ENCODE results near the gene ZSCAN23.
"Not testable (repeated sequence)": the region's sequence is repeated elsewhere in the genome, so short reads cannot be mapped to it uniquely, and the experiment has no call there.

ZSCAN23 gene

DNA sequence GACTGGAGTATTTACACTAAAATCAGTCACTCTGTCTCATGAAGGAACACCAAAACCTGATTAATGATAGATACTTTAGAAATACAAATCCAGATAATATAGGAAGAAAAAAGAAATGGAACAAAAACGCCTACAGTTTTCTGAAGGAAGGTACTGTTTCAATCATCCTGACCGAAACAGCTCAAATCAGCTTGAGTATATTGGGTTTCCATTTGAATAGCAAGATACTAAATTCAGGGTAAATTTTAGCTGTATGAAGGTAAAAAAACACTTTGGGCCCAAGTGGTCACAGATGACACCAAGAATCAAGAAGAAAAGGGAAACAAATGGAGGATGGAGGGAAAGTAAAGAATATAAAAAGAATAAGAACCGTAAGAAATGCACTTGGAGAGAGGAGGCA is 6.9 kb downstream of the ZSCAN23 start:
- DNase-seq (ENCODE audit: low read depth): no peak

DNA sequence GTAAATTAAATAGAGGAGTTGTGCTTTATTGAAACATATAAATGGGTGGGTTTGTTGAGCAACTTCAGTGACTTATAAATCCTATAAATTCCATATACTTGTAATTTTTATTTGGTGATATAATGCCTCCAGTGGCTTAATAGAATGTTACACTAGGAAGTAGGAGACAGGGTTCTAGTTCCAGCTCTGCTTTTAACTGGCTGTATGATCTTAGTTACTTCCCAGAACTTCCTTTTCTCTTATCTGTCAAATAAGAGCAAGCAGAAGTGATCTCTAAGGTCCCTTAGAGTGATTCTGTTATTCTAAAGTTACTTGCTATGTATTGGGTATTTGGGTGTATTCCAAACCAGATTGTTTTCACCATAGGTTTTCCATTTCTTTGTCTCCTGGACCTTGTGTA is 10.2 kb downstream of the ZSCAN23 start:
- DNase-seq (ENCODE audit: low read depth): no peak

DNA sequence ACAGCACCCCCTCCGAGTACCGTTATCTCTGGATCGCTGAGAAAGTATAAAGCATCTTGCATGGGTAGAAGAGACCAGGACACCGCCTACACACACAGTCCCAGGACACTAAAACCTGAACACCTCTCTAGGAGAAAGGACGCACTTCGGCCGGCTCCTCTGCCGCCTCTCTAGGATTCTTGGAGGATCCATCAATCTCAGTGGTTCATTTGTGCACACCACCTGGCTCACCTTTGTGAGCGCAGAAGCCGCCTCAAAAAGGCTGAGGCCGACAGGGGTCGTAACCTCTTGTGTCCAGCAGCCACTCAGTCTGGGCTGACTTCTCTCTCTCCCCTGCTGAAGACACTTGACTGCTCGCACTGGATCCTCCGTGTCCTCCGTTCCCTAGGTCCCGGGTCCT is 13.5 kb downstream of the ZSCAN23 start:
- DNase-seq (ENCODE audit: low read depth): no peak

DNA sequence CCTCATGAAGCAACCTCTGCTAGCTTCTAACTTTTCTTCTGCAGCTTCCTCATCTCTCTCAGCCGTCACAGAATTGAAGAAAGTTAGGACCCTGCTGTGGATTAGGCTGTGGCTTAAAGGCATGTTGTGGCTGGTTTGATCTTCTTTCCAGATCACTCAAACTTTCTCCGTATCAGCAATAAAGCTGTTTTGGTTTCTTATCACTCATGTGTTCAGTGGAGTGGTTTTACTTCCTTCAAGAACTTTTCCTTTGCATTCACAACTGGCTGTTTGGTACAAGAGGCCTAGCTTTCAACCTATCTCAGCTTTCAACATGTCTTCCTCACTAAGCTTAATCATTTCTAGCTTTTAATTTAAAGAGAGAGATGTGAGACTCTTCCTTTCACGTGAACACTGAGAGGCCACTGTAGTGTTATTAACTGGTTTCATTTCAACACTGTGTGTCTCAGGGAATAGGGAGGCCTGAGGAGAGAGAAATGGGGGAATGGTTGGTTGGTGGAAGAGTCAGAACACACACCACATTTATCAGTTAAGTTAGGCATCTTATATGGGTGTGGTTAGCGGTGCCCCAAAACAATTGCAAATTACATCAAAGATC is 17.2 kb downstream of the ZSCAN23 start:
- DNase-seq (ENCODE audit: low read depth): no peak

DNA sequence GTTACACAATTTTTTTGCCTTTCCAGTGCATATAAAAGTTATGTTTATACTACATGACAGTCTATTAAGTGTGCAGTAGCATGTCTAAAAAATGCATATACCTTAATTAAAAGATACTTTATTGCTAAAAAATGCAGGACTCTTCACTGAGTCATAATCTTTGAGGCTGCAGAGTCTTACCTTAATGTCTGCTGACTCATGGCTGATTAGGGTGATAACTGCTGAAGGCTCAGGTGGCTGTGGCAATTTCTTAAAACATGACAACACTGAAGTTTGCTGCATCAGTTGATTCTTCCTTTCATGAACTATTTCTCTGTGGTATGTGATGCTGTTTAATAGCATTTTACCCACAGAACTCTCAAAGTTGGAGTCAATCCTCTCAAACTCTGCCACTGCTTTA is 19.1 kb downstream of the ZSCAN23 start:
- DNase-seq (ENCODE audit: low read depth): no peak

DNA sequence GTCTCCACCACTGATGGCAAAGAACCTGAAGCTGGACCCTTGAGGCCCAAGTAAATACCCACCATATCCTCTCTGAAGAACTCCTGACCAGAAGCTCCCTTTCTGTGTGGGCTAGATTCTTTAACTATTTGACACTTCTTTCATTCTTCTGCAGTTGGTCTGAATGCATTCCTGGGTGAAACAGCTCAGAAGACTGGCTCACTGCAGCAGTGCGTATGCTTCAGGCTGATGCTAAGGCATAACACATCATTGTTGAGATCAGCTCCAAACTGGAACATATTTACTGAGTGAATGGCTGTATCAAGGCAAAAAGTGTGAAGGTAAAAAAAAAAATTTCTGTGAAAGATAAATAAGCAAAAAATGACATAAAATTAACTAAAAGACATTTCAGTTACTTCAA is 19.7 kb downstream of the ZSCAN23 start:
- DNase-seq (ENCODE audit: low read depth): no peak

DNA sequence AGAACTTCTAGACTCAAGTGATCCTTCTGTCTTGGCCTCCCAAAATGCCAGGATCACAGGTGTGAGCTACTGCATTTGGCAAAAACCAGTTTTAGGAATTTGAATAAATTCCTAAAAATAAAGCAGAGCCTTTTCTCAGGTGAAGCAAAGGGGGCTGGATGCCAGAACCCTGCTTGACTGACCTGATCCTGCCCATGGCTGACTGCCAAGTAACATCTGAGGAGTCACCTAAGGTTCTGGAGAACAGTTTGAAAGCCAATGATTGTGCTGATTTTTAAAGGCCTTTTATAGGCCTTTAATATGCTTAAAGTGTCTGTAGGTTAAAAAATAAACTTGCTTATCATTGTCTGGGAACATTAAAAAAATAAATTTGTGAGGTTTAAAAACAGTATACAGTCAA is 29.6 kb downstream of the ZSCAN23 start:
- no peak for DNase-seq (ENCODE audit: low read depth)

DNA sequence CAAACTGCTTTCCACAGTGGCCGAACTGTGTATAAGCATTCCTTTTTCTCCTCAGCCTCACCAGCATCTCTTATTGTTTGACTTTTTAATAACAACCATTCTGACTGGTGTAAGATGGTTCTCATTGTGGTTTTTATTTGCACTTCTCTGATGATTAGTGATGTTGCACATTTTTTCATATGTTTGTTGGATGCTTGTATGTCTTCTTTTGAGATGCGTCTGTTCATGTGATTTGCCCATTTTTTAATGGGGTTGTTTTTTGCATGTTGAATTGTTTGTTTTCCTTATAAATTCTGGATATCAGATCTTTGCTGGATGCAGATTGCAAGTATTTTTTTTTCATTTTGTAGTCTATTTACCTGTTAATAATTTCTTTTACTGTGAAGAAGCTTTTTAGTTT is 32.5 kb downstream of the ZSCAN23 start:
- DNase-seq (ENCODE audit: low read depth): no peak

DNA sequence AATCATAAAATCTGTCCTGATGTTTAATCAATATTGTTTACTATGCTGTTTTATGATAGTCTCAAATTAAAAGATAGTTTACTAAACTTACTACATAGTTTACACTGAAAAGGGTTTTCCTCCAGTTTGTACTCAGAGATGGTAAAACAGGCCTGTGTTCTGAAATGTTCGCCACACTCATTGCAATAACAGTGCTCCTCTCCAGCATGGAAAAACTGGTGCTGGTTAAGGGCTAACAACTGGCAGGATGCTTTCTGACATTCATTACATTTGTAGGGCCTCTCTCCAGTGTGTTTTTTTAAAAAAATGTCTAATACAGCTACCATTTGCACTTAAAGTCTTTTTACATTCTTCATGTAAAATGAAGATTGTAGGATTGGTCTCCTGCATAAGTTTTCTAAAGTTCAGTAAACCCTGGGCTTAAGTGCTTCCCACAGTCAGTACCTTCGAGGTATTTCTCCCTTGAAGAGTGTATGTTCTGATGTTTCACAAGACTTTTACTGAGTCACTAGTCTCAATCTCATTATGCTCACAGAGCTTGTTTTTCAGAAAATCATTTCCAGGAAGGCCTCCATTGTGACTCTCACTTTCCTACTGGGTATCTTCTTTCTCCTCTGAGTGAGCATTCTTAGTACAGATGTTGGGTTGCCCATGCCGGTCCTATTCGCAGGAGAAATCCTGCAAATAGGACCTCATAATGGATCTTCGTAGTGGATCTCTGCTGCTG is 35.1 kb downstream of the ZSCAN23 start:
- DNase-seq (ENCODE audit: low read depth): no peak

DNA sequence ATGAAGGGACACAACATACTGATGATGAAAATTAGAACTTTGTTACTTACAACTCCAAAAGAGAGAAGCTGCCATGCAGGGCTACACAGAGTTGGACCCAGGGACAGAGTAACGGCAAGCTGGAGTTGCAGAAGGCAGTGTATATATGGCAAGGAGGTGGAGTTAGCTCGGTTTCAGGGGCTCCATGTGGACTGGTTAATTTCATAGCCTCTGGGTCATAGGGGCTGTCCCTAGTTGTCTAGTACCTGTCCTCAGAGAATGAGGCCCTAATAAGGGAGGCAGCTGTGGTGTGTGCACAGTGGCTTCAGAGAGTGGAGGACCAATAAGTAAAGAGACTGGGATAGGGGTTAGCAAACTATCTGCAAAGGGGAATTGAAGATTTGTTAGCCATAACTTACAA is 35.9 kb downstream of the ZSCAN23 start:
- no peak for DNase-seq (ENCODE audit: low read depth)

DNA sequence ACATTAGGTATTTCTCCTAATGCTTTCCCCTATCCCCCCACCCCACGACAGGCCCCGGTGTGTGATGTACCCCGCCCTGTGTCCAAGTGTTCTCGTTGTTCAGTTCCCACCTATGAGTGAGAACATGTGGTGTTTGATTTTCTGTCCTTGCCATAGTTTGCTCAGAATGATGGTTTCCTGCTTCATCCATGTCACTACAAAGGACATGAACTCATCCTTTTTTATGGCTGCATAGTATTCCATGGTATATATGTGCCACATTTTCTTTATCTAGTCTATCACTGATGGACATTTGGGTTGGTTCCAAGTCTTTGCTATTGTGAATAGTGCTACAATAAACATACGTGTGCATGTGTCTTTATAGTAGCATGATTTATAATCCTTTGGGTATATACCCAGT is 39.4 kb downstream of the ZSCAN23 start:
- DNase-seq (ENCODE audit: low read depth): not testable (repeated sequence)

DNA sequence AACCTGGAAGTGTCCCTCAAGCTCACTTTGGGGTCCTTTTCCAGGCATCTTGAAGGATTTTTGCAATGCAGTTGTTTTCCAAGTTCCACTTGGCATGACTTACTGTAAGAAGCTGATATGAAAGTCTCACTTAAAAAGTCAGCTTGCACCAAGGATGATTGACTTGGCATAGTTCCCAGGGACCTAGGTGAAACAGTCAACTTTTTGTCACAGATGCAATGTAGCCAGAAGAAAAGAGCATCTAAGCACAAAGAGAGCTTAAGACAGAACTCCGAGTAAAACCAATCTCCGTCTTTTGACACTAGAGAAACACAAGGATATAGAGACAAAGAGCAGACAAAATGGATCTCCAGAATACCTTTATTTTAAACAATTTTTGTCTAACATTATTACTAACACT is 41.1 kb downstream of the ZSCAN23 start:
- DNase-seq (ENCODE audit: low read depth): no peak

DNA sequence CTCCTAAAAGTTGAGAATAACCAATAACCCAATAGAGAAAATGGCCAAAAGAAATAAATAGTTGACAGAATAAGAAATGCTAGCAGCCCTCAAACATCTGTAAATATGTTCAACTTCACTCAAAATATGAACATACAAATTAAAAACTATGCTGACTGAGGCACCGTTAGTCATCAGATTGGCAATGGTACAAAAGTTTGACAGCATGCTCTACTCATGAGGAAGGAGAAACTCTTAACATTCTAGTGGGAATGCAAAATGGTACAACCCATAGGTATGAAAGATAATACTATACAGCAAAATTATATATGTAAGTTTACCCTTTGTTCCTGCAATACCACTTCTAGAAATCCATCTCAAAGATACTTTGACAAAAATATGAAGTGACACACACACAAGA is 42.1 kb downstream of the ZSCAN23 start:
- DNase-seq (ENCODE audit: low read depth): no peak

DNA sequence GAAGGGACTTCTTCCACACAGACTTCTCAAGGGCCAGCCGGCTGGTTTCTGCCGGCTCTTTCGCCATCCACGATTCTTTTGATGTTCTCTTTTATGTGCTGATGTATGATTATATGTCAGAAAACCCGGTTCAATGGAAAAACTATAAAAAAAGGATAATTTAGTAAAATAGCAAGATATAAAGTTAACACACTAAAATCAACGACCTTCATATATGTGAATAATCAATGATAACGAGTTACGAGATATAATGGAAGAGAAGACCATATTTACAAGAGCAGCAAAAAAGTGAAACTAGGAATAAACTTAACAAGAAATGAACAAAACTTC is 43.2 kb downstream of the ZSCAN23 start:
- no peak for DNase-seq (ENCODE audit: low read depth)

DNA sequence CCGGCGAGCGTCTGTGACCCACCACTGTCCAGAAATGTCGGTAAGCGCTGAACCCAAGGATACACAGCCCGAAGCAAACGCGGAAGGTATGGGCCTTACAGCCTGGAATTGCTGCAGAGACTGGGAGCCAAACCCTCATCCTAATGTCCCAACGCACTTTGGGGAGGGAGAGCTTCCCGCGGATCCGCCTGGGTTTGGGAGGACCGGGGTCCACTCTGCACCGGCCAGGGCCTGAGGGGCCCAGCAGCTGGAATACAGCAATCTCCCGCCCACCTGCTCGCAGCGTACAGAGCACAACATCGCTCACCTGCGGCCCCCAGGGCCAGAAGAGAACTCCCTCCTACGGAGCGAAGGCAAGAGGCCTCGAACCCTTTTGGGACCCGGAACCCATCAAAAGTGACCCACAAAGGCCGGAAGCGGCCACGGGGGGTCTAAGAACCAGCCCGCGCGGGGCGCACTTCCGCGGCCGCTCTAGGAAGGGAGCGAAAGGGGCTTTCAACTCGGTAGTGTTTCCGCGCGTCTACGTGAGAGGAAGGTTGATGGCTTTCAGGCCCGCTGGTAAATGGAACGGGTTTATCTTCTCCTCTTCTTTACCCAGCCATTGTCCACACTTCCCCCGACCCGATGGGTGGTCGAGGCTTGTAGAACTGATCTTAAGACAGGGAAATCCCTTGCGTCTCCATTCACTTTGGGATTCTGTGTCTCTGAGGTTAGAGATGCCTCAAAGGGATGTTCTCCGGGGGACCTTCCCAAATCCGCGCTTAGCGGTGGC is 43.8 kb downstream of the ZSCAN23 start, which contains the start of gene ZSCAN12:
ZSCAN12 (minus strand) TSS at position 398 of the 772 bp plus-strand sequence. CDS start 1,342 bp downstream, outside the sequence.
- peak; percentile 78 for DNase-seq (ENCODE audit: low read depth)

DNA sequence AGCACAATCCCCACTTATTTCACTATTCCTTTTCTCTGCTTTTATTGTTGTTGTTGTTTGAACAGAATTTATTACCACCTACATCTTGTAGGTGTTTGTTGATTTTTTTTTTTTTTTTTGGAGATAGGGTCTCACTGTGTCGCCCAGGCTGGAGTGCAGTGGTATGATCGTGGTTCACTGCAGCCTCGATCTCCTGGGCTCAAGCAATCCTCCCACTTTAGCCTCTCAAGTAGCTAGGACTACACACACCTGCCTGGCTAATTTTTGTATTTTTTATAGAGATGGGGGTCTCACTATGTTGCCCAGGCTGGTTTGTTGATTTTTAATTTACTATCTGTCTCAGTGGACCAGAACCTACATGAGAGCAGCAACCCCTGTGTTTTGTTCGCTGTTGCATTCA is 47.4 kb downstream of the ZSCAN23 start:
- no peak for DNase-seq (ENCODE audit: low read depth)

DNA sequence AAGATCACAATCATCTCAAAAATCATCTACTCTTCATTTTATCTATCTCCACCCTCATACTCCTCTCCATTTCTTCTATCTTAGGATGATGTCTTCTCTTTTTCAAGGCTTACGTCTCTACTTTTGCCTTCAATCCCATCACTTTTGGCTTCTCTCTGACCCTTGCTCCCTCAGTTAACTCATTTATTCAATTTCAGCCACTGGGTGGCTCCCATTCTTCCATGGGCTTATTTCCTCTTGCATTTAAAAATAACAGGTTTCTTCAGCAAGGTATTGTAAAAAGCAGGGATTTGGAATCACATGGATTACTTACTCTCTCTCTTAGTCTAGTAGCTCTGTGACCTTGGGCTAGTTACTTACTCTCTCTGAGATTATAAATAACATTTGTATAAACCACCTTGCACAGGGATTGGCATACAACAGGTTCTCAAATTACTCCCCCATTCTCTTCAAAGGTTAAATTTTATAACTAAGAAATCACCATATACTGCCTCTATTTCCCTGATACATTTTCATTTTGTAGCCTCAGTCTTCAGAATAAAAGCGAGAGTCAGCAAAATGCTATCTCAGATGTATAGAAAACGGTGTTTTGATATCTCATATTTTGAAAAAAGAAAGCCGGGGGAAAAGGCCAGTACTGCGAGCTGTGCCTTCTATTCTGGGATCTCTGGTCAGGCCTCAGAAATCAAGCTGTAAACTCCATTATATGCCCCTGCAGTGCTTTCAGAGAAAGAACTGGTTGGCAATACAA is 49.2 kb downstream of the ZSCAN23 start:
- no peak for DNase-seq (ENCODE audit: low read depth)

DNA sequence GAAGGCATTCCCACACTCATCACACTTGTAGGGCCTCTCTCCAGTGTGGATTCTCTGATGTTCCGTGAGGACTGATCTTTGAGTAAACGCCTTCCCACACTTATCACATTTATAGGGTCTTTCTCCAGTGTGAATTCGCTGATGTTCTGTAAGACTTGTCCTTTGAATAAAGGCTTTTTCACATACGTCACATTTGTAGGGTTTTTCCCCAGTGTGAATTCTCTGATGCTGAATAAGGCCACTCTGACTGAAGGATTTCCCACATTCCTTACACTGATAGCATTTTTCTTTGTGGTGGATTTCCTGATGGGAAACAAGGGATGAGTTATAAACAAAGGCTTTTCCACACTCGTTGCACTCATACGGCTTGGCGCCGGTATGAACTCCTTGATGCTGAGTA is 52.6 kb downstream of the ZSCAN23 start:
- DNase-seq (ENCODE audit: low read depth): no peak

DNA sequence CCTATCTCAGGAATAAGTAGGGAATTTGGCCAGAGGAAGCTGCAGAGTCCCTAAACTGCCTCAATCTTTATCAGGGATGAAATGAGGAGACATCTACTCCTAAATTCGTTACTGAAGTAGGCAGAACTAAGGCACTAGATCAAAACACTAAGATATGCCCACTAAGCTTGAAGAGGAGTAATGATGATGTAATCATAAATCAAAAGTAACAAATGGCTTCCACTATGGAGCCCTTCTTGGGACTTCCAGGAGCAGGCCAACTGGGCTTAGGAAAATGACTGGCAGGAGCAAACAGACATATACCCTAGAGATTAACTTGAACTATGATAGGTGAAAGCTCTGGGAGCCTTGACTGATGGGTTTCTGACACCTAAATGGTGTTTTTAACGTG is 59.2 kb downstream of the ZSCAN23 start:
- DNase-seq (ENCODE audit: low read depth): no peak

DNA sequence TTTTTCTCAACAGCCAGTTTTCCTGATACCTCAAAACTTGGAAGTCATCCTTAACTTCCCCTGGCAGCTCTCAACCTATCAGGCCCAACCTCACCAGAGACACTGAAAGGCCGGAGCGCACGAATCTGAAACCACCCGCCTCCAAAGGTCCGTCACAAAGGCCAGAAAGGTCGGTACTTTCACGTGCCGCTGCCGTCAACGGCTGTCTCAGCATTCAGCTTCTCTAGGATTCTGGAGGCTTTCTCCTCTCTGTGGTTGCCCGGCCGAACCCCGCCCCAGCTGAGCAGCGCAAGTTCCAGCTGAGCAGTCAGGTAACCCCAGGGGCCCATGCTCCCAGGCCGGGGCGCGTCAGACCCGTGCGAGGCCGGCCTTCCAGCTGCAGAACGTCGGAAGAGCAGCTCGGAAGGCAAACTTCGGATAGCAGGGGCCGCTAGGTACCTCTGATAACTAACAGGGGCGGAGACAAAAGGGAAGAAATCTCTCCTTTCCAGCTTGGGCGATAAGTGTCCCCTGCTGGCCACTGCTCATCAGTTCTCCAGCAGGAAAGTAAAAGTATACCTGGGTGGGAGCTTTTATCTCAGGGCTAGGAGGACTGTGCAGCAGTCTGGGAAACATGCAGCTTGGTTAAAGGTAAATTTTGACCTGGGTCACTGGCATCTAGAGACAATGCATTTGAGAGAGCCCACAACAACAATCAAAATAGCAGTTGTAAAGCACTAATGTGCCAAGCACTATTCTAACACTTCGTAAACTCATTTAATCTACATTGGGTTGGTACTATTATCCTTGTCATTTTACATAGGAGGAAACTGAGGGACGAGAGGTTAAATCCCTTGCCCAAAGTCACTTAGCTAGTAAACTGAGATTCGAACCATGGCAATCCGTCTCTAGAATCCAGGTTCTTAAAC is 59.8 kb downstream of the ZSCAN23 start:
- DNase-seq (ENCODE audit: low read depth): peak; percentile 9
